GM21737 (cell line): ENCODE measurements around the gene SMG6.
"Not testable (repeated sequence)": the region's sequence is repeated elsewhere in the genome, so short reads cannot be mapped to it uniquely, and the experiment has no call there.

ENCODE experiments used
- ATAC-seq: cut with Tn5 transposase; IDR thresholded peaks from one replicate; pipeline ENCODE4 v1.9.1; 2021; ENCODE audit warnings: mild to moderate bottlenecking, moderate library complexity; ENCODE audit not compliant: unreplicated experiment

SMG6 gene

DNA sequence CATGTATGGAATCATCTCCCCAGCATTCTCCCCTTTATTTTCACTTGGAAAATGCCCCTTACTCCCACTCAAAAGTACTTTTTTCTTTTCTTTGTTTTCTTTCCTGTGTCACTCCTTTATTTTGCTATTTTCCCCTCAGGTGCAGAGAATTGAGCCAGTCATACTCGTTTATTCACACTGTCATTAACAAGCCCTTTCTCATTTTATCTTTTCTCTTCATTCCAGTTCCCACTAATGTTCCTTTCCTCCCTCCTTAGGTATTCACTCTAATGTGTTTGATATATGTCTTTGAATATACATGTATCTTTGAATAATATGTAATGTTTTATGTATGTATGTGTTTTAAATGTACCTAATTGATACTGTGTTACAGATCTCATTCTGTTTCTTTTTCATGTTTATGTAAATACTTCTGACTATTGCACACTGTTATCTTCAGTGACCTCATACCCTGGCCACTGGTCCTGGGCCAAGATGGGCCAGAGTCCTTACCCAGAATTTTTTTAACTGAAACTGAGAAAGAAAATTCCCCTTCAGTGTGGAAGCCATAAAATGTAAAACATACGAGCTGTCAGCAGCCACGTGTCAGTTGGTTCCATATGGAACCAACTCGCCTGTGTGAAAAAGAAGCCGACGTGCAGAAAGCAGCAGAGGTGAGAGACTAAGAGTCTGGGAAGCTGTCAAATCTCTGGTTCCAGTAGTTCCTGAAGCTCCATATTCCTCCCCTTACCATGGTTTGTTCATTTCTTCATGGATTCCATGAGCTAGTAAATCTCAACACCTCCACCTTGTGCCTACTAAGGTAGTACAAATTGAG lies 6.0 kb upstream of the SMG6 start:
- ATAC-seq = no peak

DNA sequence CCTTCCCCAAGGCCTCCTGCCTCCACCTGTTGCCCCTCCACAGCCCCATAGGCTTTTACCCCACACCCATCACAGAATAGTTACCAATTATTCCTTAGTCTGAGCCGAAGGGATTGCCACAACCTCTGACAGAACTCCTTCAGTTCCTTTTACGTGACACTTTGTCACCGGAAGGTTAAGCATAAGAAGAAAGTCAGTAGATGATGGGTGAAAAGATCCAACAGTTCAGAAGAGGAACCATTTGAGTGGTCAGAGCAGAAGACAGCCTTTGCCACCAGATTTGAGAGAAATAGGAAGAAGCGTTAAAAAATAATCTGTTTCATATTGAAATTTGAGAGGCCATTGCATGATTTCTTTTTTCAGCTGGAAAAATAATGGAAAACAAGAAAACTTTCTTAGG lies 1.3 kb upstream of the SMG6 start:
- ATAC-seq = no peak

DNA sequence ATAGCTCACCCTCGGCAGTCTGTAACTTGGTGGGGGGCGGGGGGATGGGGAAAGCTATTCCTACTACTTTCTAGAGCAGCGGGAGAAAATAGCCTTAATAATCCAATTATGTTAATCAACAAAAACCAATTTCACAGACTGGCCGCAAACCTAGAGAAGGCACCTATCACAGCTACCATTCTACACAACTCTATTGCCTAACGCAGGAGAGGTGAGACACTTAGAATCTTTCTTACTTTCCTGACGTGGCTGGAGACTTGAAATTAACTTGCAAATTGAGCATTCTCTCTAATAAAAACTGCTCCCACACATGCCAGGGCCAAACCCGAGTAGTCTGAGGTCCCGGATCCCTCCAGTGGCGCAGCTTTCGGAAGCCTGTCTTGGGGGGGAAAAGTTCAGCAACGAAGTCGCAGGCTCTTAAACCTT lies 794 bp downstream of the SMG6 start:
- ATAC-seq = peak; percentile 4

DNA sequence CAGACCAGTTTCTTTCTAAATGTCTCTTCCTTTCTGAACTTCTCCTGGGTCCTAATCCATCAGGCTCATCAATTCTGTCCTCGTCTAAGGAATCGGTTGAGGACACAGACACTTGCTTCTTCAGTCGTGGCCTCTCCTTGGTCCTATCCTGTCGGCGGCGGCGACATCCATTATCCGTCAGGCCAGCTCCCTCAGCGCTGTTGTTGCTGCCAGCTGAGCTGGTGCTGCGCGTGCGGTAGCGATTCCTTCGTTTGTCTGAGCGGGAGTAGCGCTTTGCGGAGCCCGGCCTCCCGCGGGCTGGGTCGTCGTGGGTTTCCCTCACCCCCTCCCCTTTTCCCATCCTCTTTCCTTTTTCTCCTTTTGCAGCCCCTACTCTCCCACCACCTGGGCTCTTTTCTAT lies 3.8 kb downstream of the SMG6 start:
- no peak for ATAC-seq

DNA sequence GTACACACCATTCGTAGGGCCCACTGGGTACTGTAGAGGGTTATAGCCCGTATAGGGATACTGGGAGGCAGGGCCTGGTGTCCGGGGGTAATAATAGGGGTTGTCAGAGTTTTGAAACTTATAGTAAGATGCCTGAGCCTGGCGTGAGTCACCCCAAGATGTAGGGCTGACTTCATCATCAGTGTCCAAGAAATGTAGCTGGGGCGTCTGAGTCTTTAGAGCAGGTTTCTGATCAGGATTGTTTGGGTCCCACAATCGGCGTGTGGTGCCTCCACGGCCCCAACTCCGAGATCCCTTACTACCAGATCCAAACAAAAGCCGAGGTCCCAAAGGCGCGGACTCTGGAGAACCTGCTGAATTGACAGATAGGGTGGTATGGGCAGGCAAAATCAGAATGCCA lies 4.4 kb downstream of the SMG6 start:
- no peak for ATAC-seq

DNA sequence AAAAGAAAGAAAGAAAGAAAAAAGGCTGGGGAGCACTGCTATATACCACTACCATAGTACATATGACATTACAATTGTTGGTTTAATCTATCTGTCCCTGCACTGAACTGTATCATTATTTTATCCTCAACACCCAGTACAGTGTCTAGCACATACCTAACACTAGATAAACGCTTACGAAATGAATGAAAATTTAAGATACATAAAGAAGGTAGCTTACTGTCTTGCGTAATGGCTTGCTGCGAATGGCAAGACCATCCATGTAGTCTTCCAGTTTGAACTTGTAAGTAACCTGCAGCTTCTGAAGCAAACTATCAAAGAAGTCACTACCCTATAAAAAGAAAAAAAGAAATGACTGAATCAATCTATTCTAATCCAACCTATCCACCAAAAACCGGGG lies 6.6 kb downstream of the SMG6 start:
- ATAC-seq = no peak

DNA sequence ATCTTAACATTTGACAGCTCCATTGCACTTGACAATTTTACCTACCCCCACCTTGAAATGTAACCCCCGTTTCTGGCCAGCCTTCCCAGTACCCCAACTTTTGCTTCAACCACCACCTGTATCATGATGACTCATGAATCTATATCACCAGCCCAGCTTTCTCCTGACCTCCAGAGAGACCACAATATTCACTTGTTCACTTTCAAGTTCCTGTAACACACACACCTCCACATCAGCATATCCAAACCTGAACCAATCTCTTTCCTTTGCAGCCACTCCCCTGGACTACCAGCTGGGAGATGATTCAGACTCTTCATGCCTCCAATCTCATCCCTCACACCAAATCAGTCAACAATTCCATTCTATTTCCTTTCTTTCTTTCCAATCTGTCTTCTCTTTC lies 8.0 kb downstream of the SMG6 start:
- no peak for ATAC-seq

DNA sequence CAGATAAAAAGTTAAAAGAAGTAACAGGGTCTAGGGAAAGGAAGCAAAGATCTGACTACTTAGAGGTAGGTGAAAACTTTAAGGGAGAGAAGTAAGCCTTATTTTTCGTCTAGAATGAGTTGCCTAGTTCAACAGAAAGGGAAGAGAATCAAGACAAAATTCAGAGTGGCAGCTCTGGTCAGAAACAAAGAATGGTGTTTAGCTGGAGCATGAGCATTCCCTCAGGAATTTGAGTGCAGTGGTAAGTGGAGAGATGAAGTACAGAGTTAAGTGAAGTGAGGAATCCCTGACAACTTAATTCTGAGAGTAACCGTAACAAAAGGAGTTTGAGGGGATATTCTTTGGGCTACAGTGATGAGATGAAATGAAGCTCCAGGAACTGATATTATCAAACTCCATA lies 11.5 kb downstream of the SMG6 start:
- no peak for ATAC-seq

DNA sequence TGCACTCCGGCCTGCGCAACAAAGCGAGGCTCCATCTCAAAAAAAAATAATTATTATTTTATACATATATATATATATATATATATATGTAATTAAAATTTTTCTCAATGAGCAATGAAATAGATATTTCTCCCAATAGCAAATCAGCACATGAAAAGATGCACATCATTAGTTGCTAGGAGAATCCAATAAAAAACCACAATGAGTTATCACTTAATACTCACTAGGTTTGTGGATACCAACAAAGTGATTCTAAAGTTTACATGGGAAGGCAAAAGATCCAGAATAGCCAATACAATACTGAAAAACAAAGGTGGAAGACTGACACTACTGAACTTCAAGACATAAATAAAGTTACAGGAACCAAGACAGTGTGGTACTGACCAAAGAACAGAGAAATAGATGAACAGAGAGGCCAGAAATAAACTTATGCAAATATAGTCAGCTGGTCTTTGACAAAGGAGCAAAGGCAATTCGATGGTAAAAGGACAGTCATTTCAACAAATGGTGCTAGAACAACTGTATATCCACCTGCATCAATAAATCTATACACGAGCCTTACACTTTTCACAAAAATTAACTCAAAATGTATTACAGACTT lies 13.6 kb downstream of the SMG6 start:
- no peak for ATAC-seq

DNA sequence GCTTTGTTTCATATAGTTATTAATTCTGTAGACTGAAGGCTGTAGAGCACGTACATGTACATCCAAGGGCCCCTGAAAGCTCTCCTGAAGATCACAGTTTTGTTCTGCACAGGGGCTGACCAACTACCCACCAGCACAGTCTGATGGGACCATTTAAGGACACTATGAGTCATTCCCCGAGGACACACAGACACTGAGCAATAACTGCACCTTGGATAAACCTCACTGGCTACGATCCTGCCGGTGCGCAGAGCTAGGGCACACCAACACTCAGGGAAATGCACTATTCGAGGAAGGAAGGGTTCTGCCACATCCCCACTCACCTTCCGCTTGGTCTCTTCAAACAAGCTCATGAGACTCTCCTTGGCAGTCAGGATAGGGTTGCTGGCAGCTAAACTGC lies 20.3 kb downstream of the SMG6 start:
- ATAC-seq = no peak

DNA sequence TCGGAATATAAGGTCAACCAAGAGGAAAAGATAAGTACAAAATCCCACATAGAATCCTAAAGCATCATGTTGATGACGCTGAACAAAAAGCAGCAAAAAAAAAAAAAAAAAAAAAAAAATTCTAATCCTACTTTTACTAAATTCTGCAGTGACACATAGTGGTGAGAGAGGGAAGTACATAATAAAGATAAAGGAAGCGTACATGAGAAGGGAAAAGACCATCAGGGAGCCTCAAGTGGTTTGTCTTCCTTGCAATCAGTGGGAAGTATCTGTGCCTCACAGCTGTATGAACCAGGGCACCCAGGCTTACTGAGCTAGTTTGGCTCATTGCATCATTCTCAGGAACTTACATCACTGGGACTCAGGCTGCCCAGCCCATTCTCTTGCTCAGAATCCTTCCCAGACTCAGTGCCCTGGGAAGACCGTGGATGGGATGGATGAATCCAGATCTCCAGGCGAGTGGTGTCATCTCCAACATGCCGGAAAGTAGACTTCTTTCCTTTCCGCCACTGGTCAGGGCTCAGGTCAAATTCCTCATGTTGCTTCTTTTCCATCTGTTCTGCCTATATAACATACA lies 21.2 kb downstream of the SMG6 start:
- ATAC-seq = no peak

DNA sequence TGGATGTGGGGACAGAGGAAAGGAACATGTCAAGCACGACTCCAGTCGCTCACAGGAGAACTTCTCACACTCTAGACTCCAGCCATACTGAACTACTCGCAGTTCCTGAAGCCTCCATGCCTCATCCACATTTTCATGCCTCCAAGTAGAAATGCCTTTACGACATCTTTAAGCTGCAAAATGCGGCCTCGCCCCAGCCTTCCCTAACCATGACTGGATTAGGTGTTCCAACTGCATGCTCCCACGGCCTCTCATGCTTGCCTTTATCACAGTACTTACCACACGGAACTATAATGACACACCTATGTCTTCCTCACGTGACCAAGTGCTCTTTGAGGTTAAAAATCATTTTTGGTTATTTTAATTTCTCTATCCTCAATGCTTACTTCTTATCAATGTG lies 23.9 kb downstream of the SMG6 start:
- ATAC-seq = no peak

DNA sequence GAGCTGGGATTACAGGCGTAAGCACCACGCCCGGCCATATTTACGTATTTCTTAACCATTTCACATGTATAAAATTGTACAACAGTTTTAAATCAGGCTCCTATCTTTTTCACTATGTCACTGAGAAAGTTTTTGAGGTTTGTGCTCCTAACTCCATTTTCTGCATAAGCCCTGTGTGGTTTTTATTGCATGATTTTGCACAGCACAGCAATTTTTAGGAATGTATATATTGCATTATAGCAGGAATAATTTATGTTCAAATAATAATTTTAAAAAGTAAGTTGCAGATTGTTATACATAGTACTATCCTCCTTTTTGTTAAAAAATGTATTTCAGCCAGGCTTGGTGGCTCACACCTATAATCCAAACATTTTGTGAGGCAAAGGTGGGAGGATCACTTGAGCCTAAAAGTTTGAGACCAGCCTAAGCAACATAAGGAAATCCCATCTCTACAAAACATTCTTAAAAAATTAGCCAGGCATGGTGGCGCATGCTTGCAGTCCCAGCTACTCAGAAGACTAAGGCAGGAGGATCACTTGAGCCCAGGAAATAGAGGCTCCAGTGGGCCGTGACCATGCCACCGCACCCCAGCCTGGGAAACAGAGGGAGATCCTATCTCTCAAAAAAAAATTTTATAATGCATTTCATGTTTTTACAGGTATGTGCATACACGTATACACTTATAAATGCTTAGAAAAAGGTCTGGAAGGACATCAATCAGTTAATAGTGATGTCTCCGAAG lies 26.0 kb downstream of the SMG6 start:
- no peak for ATAC-seq

DNA sequence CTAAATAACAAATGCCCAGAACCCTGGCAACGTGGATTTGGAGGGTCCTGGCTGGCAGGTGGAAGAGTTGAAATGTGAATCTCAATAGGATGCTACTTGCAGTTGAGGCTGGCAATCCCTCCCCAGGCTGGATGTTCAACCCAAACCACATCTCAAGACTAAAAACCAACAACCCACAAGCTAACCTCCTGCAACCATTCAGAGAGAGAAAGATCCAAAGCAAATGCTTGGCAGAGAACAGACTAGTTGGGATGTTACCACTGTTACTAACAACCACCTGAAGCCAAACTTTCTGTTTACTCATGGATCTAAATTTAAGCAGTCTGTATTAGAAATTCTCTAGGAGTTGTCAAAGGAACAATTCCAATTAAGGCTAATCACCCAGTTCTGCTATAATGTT lies 27.9 kb downstream of the SMG6 start:
- ATAC-seq = no peak

DNA sequence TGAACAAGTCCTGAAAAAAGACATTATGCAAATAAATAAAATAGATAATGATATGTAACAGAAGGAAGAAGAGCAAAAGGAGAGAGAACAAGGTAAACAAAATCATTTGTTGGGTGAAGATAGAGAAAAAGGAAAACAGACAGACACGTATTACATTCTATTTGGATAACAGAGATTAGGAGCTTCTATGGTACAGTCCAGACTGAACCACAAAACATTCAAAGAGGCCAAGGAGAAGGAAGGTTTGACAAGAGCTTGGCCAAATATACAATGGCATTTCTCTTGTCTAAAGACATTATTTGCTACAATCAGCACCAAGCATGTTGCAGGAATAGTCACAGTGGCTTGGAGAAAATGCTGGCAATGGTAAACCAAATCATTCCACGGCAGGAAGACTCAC lies 29.2 kb downstream of the SMG6 start:
- no peak for ATAC-seq

DNA sequence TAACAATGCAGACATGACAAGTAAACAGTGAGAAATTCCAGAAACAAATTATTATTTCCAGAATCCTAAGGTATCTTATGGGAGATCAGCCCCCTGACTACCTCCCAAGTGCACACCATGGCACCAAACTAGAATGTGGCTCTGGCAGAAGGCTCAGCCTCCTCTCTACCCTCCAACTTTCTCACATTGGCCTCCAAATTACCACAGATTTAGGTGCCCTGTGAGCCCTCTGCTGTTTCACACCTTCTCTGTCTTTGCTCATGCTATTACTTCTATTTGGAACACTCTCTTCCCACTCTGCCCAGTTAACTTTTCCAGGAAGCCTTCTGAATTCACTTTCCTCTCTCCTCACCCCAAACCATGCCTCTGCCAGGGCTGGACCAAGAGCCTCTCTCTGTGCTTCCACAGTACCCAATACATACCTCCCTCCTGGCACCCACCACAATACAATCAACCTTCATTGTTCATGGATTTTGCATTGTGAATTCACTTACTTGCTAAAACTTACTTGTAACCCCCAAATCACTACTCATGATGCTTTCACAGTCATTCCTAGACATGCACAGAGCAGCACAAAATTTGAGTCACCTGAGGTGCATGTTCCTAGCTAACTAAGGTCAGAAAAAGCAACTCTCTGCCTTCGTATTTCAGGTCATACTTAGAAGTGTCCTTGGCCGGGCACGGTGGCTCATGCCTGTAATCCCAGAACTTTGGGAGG lies 31.4 kb downstream of the SMG6 start:
- no peak for ATAC-seq

DNA sequence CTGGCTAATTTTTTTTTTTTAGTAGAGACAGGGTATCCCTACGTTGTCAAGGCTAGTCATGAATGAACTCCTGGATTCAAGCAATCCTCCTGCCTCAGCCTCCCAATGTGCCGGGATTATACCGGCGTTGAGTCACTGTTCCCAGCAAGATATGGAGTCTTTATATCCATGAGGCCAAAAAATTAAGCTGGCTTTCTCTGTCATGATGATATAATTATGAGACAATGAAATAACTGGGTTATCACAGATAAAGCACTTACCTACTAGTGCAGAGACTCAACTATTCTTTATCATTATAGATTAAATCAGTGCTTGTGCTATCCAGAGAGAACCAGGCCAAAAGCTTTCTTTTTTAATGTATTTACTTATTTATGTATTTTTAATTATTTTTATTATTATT lies 36.2 kb downstream of the SMG6 start:
- ATAC-seq = no peak

DNA sequence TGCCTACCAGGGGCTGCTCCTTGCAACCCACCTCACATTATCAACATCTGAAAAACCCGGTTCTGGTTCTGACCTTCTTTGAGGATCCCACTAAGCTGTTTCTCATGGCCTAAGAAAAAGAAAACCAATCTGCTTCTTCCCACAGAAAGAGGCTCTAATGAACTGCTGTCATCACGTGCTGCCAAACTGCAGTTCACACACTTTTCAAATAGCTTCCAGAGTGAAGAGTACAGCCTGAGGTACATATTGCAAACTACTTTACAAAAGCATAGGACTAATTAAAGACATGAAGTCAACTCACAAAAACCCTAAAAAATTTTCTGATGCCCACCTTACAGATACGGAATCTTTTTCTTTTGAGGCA lies 36.7 kb downstream of the SMG6 start:
- ATAC-seq = peak; percentile 16

DNA sequence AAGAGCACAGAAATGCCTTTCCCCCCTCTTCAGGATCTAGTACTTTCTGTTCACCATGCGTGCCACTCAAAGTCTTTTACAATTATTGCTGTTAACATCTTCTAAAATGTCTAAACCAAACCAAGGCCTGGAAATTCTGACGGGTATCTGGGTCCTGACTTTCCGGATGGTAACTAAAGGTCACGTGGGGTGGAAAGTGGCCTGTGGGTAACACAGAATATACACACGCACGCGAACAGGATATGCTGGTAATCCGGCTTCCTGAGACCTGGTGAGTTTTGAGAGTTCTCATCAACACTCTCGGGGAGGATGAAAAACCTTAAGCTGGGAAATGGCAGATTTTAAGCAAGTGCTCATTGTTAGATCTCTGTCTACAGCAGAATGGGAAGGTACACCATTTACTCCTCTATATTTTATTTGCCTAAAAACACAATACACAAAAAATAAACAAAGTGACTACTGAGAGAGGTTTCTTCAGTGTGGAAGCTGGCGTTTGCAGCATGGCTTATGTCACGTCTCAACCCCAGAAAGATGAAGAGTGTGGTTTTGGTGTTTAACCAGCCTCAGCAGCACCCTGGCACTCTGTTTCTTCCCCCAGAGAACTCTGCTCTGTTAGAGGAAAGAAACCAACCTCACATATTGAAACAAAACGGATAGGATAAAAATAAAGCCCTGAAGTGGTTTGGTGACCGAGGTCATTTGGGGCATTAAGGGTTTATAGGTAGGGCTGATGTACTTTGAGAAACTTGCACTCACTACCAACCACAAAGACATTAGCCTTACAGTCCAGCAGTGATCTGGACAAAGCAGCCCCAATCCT lies 37.3 kb downstream of the SMG6 start:
- peak; percentile 78 for ATAC-seq

DNA sequence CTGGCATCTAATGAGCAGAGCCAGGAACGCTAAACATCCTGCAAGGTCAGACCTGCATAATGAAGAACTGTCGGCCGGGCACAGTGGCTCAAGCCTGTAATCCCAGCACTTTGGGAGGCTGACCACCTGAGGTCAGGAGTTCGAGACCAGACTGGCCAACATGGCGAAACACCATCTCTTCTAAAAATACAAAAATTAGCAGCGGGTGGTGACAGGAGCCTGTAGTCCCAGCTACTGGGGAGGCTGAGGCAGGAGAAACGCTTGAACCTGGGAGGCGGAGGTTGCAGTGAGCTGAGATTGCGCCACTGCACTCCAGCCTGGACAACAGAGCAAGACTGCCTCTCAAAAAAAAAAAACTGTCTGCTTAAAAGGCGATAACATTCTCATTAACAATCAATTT lies 38.4 kb downstream of the SMG6 start:
- ATAC-seq = not testable (repeated sequence)
